ENCODE results near the gene IMMT.

Gene IMMT

DNA sequence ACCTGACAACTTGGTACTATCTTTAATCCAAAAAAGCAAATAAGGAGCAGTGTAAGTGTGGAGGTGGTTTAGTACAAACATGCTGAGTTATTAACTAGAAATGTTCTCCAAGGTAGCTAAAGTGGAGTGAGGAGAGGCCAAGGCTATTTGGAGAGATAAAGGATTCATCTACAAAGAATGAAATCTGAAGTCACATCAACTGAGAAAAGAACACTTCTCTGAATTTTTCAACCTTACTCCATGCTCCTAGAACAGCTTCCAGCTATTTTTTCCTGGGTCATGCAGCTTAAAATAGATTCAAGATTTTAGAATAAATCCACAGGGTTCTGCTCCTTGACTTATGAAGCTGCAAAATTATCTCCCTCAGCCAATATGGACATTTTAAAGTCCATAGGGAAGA is 18.7 kb downstream of the IMMT start:
- H3K27ac ChIP-seq: no peak overlapping the region
- no peak for TF ChIP-seq ZFX (IDR thresholded peaks at IDR 0.05; ENCODE audit: borderline replicate concordance)
- no peak for TF ChIP-seq CTCF (IDR thresholded peaks at IDR 0.05)

DNA sequence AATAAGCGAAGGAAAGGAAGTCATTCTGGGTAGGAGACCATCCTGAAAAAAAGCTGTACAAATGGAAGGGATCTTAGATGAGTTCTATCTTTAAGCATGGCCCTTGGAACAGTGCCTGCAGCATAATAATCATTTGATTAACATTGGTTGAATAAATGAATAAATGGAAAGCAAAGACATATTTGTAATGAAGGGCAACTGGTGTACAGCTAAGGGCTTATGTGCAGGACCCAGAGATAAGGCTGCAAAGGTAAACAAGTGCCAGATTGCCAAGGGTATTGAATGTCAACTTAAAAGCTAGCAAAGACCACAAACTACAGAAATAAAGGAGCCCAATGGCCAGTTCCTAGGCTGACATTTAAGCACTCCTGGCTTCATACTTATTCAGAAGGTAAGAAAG is 19.4 kb downstream of the IMMT start:
- no peak overlapping the region for H3K27ac ChIP-seq
- TF ChIP-seq ZFX (IDR thresholded peaks at IDR 0.05; ENCODE audit: borderline replicate concordance) (no peak), CTCF (IDR thresholded peaks at IDR 0.05) (no peak)

GRCh38 chr2:86174445-86174844 is 20.8 kb downstream of the IMMT start:
- TF ChIP-seq CTCF (IDR thresholded peaks at IDR 0.05) (no peak), ZFX (IDR thresholded peaks at IDR 0.05; ENCODE audit: borderline replicate concordance) (no peak)
- H3K27ac ChIP-seq: no peak overlapping the region

DNA sequence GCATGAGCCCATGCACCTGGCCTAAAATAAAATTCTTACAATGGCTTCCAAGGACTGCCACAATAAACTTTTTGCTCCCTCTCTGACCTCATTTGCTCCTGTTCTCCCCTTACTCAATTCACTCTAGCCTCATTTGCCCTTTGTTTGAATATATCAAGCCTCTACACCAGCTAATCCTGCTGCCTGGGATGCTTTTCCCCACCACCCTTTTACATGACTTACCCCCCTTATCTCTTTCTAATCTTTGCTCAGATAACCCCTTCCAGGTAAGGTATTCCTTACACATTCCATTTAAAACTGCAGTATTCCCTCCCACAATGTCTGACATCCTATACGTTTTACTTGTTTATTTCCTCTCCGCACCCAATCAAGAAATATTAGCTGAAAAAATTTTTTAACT is 22.7 kb downstream of the IMMT start:
- TF ChIP-seq ZFX (IDR thresholded peaks at IDR 0.05; ENCODE audit: borderline replicate concordance): no peak
- no peak overlapping the region for H3K27ac ChIP-seq

- no peak overlapping the region for H3K27ac ChIP-seq
- no peak for TF ChIP-seq CTCF (IDR thresholded peaks at IDR 0.05)
- TF ChIP-seq ZFX (IDR thresholded peaks at IDR 0.05; ENCODE audit: borderline replicate concordance): no peak
Observed at GRCh38 chr2:86171295-86171694, 24.0 kb downstream of the IMMT start.

GRCh38 chr2:86170449-86170848 is 24.8 kb downstream of the IMMT start:
- TF ChIP-seq ZFX (IDR thresholded peaks at IDR 0.05; ENCODE audit: borderline replicate concordance) (no peak), CTCF (IDR thresholded peaks at IDR 0.05) (no peak)
- H3K27ac ChIP-seq: no peak overlapping the region

- TF ChIP-seq CTCF (IDR thresholded peaks at IDR 0.05) (no peak), ZFX (IDR thresholded peaks at IDR 0.05; ENCODE audit: borderline replicate concordance) (no peak)
- no peak overlapping the region for H3K27ac ChIP-seq
Observed at GRCh38 chr2:86160156-86160952, 34.9 kb downstream of the IMMT start.

DNA sequence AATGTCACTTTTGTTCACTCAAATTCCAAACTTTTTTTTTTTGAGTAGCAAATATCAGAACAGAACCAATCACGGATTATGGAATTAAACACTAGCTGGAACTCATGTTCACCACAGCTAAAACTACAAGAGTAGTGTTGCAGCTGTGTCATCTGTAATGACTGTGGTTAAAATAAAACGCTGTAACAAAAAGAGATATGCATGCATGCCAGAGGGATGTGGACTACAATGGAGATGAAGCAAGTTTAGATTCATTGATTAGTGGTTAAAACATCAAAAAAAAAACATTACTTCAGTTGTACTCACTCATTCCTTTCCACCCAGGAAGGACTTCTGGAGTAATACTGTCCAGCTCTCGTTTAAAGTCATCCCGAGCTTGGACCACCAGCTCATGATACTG is 37.0 kb downstream of the IMMT start:
- no peak for TF ChIP-seq CTCF (IDR thresholded peaks at IDR 0.05)
- TF ChIP-seq ZFX (IDR thresholded peaks at IDR 0.05; ENCODE audit: borderline replicate concordance): no peak
- H3K27ac ChIP-seq: no peak overlapping the region
